OCI-LY1 (cell line): Measurements from ENCODE around the gene STK32C.

Source experiments
- H2AFZ ChIP-seq: fragments of 200-600 bp; sonication (generic), shearing (Covaris generic); 2 replicates; pipeline ENCODE4 v1.6.0; 2014; ENCODE audit warnings: antibody characterized with exemption, mild to moderate bottlenecking, low read length
- H3F3A ChIP-seq: fragments of 200-600 bp; sonication (generic), shearing (Covaris generic); 2 replicates; pipeline ENCODE4 v1.6.0; 2014; ENCODE audit warnings: mild to moderate bottlenecking, antibody characterized with exemption, low read length, moderate library complexity; ENCODE audit not compliant: insufficient read depth
- H3K27ac ChIP-seq: fragments of 200-600 bp; sonication (generic); 2 replicates; pipeline ENCODE4 v1.5.1; 2014; ENCODE audit warnings: low read length, mixed run types, mild to moderate bottlenecking, low read depth; ENCODE audit not compliant: poor library complexity, severe bottlenecking
- H3K27me3 ChIP-seq: fragments of 200-600 bp; sonication (generic); 2 replicates; pipeline ENCODE4 v1.6.0; 2014; ENCODE audit warnings: antibody characterized with exemption, mild to moderate bottlenecking, low read length, moderate library complexity; ENCODE audit not compliant: insufficient read depth
- H3K36me3 ChIP-seq: fragments of 200-600 bp; sonication (generic); 2 replicates; pipeline ENCODE4 v1.6.1; 2014; ENCODE audit warnings: mild to moderate bottlenecking, antibody characterized with exemption, low read length, moderate library complexity, mixed read lengths; ENCODE audit not compliant: insufficient read depth
- H3K4me1 ChIP-seq: fragments of 200-600 bp; sonication (generic); 2 replicates; pipeline ENCODE4 v1.5.1; 2014; ENCODE audit warnings: mild to moderate bottlenecking, low read length, moderate library complexity; ENCODE audit not compliant: insufficient read depth, severe bottlenecking
- H3K4me2 ChIP-seq: fragments of 200-600 bp; sonication (generic), shearing (Covaris generic); 2 replicates; pipeline ENCODE4 v1.6.1; 2014; ENCODE audit warnings: low read length
- H3K4me3 ChIP-seq: fragments of 200-600 bp; sonication (generic); 2 replicates; pipeline ENCODE4 v1.5.1; 2014; ENCODE audit warnings: low read length, low read depth, mild to moderate bottlenecking, mixed read lengths; ENCODE audit not compliant: poor library complexity, severe bottlenecking
- H3K79me2 ChIP-seq: fragments of 200-600 bp; shearing (Covaris generic); 2 replicates; pipeline ENCODE4 v1.6.1; 2016; ENCODE audit warnings: mixed run types, low read length, mixed read lengths; ENCODE audit not compliant: insufficient read depth
- H3K9ac ChIP-seq: fragments of 200-600 bp; sonication (generic), shearing (Covaris generic); 2 replicates; pipeline ENCODE4 v1.6.1; 2014; ENCODE audit warnings: mild to moderate bottlenecking, low read length, mixed read lengths
- H3K9me2 ChIP-seq: fragments of 200-600 bp; sonication (generic), shearing (Covaris generic); 2 replicates; pipeline ENCODE4 v1.6.1; 2014; ENCODE audit warnings: low read depth, mild to moderate bottlenecking, low read length, mixed read lengths
- H3K9me3 ChIP-seq: fragments of 200-600 bp; shearing (Covaris generic); 2 replicates; pipeline ENCODE4 v1.6.1; 2014; ENCODE audit warnings: low read length, mixed read lengths
- H4K20me1 ChIP-seq: fragments of 200-600 bp; sonication (generic), shearing (Covaris generic); 2 replicates; pipeline ENCODE4 v1.6.0; 2016; ENCODE audit warnings: mild to moderate bottlenecking, low read length; ENCODE audit not compliant: insufficient read depth
- CTCF ChIP-seq: fragments of 200-600 bp; sonication (generic), shearing (Covaris generic); IDR thresholded peaks from 2 replicates; pipeline ENCODE4 v1.5.1; 2017; ENCODE audit warnings: mild to moderate bottlenecking, antibody characterized with exemption, low read length, moderate library complexity, mixed read lengths
- EZH2 ChIP-seq: fragments of 200-600 bp; sonication (generic), shearing (Covaris generic); IDR thresholded peaks from 2 replicates; pipeline ENCODE4 v1.8.0; 2017; ENCODE audit warnings: borderline replicate concordance, mixed run types, mild to moderate bottlenecking, antibody characterized with exemption, low read length, moderate library complexity, mixed read lengths

STK32C gene

GRCh38 chr10:132173185-132173584 is 134.6 kb downstream of the STK32C start:
- no peaks in the 10 kb centered on the region for H4K20me1 ChIP-seq
- no peak overlapping the region for H3K4me3 ChIP-seq
- H3K79me2 ChIP-seq = no peaks in the 10 kb centered on the region
- H3K27ac ChIP-seq = no peak overlapping the region
- no peaks in the 10 kb centered on the region for H3K4me1 ChIP-seq
- no peaks in the 10 kb centered on the region for H3K9me2 ChIP-seq
- H3K9ac ChIP-seq = no peak overlapping the region
- H2AFZ ChIP-seq = no peak overlapping the region
- H3K27me3 ChIP-seq = no peaks in the 10 kb centered on the region
- no peaks in the 10 kb centered on the region for H3F3A ChIP-seq
- H3K36me3 ChIP-seq = no peaks in the 10 kb centered on the region
- TF ChIP-seq CTCF = no peak
- no peak for TF ChIP-seq EZH2
- no peaks in the 10 kb centered on the region for H3K9me3 ChIP-seq
- no peak overlapping the region for H3K4me2 ChIP-seq

GRCh38 chr10:132172091-132173066 is 135.4 kb downstream of the STK32C start:
- Histone ChIP-seq H4K20me1 (no peaks in the 10 kb centered on the region), H3K9me2 (no peaks in the 10 kb centered on the region), H3K4me3 (no peak overlapping the region), H3K36me3 (no peaks in the 10 kb centered on the region), H3K9me3 (no peaks in the 10 kb centered on the region), H3K9ac (no peak overlapping the region), H3F3A (no peaks in the 10 kb centered on the region), H3K79me2 (no peaks in the 10 kb centered on the region), H3K4me1 (no peaks in the 10 kb centered on the region), H2AFZ (no peak overlapping the region), H3K4me2 (no peak overlapping the region), H3K27ac (no peak overlapping the region), H3K27me3 (no peaks in the 10 kb centered on the region)
- TF ChIP-seq EZH2 (no peak), CTCF (no peak)

GRCh38 chr10:132170561-132171361 is 137.0 kb downstream of the STK32C start:
- Histone ChIP-seq H4K20me1 (no peaks in the 10 kb centered on the region), H3K4me2 (no peak overlapping the region), H3K79me2 (no peaks in the 10 kb centered on the region), H3K36me3 (no peaks in the 10 kb centered on the region), H3F3A (no peaks in the 10 kb centered on the region), H3K27me3 (no peaks in the 10 kb centered on the region), H3K4me1 (no peaks in the 10 kb centered on the region), H3K4me3 (no peak overlapping the region), H3K9me2 (no peaks in the 10 kb centered on the region), H3K9me3 (no peaks in the 10 kb centered on the region), H3K27ac (no peak overlapping the region), H3K9ac (no peak overlapping the region), H2AFZ (no peak overlapping the region)
- TF ChIP-seq EZH2 = no peak
- no peak for TF ChIP-seq CTCF
